Neural crest cell (in vitro differentiated cells): ENCODE measurements around the gene DGUOK. TPM values are rescaled to one million over a fixed set of nuclear protein-coding genes. Genes with fewer than 3 reads are reported as not detected.
A peak's percentile ranks its signal among the peaks of the same experiment; 100 is the strongest.

ENCODE experiments used
- DNase-seq: peaks from one replicate; pipeline ENCODE4 v3.0.0; 2021; ENCODE audit warnings: low read depth, mixed read lengths, low spot score
- H3K27ac Mint-ChIP-seq: one replicate; pipeline ENCODE4 v1.8.0; 2021; ENCODE audit warnings: mild to moderate bottlenecking, mixed read lengths; ENCODE audit not compliant: unreplicated experiment
- H3K27me3 Mint-ChIP-seq: 2 replicates; pipeline ENCODE4 v1.8.0; 2021; ENCODE audit warnings: low read depth, mild to moderate bottlenecking, mixed read lengths
- H3K36me3 Mint-ChIP-seq: 2 replicates; pipeline ENCODE4 v1.8.0; 2021; ENCODE audit warnings: low read depth, mild to moderate bottlenecking, mixed read lengths
- H3K4me1 Mint-ChIP-seq: 2 replicates; pipeline ENCODE4 v1.8.0; 2021; ENCODE audit warnings: mixed read lengths
- H3K4me3 Mint-ChIP-seq: one replicate; pipeline ENCODE4 v1.8.0; 2021; ENCODE audit warnings: mild to moderate bottlenecking, mixed read lengths
- H3K9me3 Mint-ChIP-seq: 2 replicates; pipeline ENCODE4 v1.8.0; 2021; ENCODE audit warnings: mixed read lengths
- CTCF ChIP-seq: fragments of 200-600 bp; sonication (generic); conservative IDR thresholded peaks from 2 replicates; pipeline ENCODE4 v1.5.0; 2021; ENCODE audit warnings: antibody characterized with exemption, mild to moderate bottlenecking
- total RNA-seq: library from RNA; stranded (reverse); gene quantifications from 2 replicates; pipeline ENCODE4 v1.2.1, GENCODE V29; 2021

Gene DGUOK
- total RNA-seq, 1 donor from 2014 or later: 100 TPM

GRCh38 chr2:73921581-73921980, 5.1 kb upstream of the DGUOK start:
- no peak for DNase-seq
- H3K9me3 Mint-ChIP-seq: peaks cover 1% of the 10 kb centered on the region
- H3K36me3 Mint-ChIP-seq: no peaks in the 10 kb centered on the region
- H3K27me3 Mint-ChIP-seq: peaks cover 66% of the 10 kb centered on the region
- peak overlapping the region; percentile 21 for H3K4me3 Mint-ChIP-seq
- peaks cover 2% of the 10 kb centered on the region for H3K4me1 Mint-ChIP-seq
- no peak for TF ChIP-seq CTCF
- peak overlapping the region; percentile 78 for H3K27ac Mint-ChIP-seq

DNA sequence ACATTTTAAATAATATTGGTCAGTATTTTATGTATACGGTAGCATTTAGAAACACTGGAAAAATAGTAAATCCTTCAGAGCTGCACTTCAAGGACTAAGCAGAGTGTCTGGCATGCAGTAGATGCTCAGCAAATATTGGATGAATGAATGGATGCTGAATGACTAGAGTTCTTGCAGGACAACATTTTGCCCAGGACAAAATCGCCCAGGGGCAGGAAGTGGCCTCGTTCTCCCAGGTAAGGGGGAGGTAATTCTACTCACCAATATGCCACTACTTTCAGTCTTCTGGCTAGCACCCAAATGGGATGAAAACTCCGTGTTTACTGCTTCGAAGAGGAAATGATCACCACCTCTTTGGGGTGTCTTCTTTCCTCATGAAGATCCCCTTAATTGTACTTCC, 4.0 kb upstream of the DGUOK start:
- Mint-ChIP-seq H3K4me1 (peaks cover 9% of the 10 kb centered on the region), H3K36me3 (no peaks in the 10 kb centered on the region), H3K9me3 (peaks cover 2% of the 10 kb centered on the region), H3K4me3 (no peak overlapping the region), H3K27ac (no peak overlapping the region), H3K27me3 (peaks cover 66% of the 10 kb centered on the region)
- no peak for TF ChIP-seq CTCF
- no peak for DNase-seq

GRCh38 chr2:73925033-73925704, 1.5 kb upstream of the DGUOK start:
- no peaks in the 10 kb centered on the region for H3K36me3 Mint-ChIP-seq
- peaks cover 2% of the 10 kb centered on the region for H3K9me3 Mint-ChIP-seq
- no peak overlapping the region for H3K27ac Mint-ChIP-seq
- H3K27me3 Mint-ChIP-seq: peaks cover 45% of the 10 kb centered on the region
- DNase-seq: no peak
- peak overlapping the region; percentile 64 for H3K4me3 Mint-ChIP-seq
- no peak for TF ChIP-seq CTCF
- H3K4me1 Mint-ChIP-seq: peaks cover 31% of the 10 kb centered on the region

- no peak for DNase-seq
- H3K9me3 Mint-ChIP-seq: peaks cover 2% of the 10 kb centered on the region
- peaks cover 39% of the 10 kb centered on the region for H3K27me3 Mint-ChIP-seq
- TF ChIP-seq CTCF: no peak
- H3K4me1 Mint-ChIP-seq: peaks cover 33% of the 10 kb centered on the region
- H3K4me3 Mint-ChIP-seq: peak overlapping the region; percentile 96
- H3K36me3 Mint-ChIP-seq: no peaks in the 10 kb centered on the region
- H3K27ac Mint-ChIP-seq: peak overlapping the region; percentile 52
Measured at GRCh38 chr2:73925853-73926492, 707 bp upstream of the DGUOK start.

DNA sequence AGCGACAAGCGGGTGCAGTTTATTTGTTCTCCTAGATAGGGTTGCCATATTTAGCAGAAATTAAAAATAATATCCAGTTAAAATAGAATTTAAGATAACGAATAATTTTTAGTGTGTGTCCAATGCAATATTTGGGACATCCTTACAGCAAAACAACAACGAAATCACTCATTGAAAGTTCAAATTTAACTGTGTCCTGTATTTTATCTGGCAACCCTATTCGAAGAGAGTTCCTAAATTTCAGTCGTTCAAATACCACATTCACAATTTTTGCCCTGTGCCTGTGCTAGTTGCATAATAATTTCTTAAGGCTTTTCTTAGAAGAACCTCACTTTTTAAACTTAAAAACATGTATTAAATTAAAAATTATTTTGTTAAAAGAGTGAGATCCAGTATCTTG, 664 bp downstream of the DGUOK start:
- TF ChIP-seq CTCF: no peak
- H3K9me3 Mint-ChIP-seq: peaks cover 2% of the 10 kb centered on the region
- H3K4me1 Mint-ChIP-seq: peaks cover 47% of the 10 kb centered on the region
- H3K4me3 Mint-ChIP-seq: peak overlapping the region; percentile 96
- H3K36me3 Mint-ChIP-seq: no peaks in the 10 kb centered on the region
- peaks cover 25% of the 10 kb centered on the region for H3K27me3 Mint-ChIP-seq
- DNase-seq: no peak
- H3K27ac Mint-ChIP-seq: peak overlapping the region; percentile 99
